Astrocyte of the spinal cord (primary cell): ENCODE results near the gene GRID1.

Experiments used
- DNase-seq: peaks from one replicate; pipeline ENCODE4 v3.0.0; 2011; ENCODE audit warnings: low read depth, low spot score
- H3K4me3 ChIP-seq: 2 replicates; pipeline ENCODE4 v1.5.1; 2011; ENCODE audit warnings: low read depth, mild to moderate bottlenecking, low read length, moderate library complexity
- CTCF ChIP-seq: IDR thresholded peaks from 2 replicates; pipeline ENCODE4 v1.5.1; 2012; ENCODE audit warnings: low read depth, mild to moderate bottlenecking, low read length, inconsistent platforms
- in situ Hi-C: cut with HindIII; loops from 2 replicates; pipeline ENCODE4 v1.10.0; 2017; ENCODE audit warnings: low sequenced_read_pairs

GRID1 gene

GRCh38 chr10:85638797-85639196 lies 727.8 kb downstream of the GRID1 start:
- H3K4me3 ChIP-seq = no peak overlapping the region
- in situ Hi-C loops = no loop called here
- TF ChIP-seq CTCF = no peak
- DNase-seq = no peak

DNA sequence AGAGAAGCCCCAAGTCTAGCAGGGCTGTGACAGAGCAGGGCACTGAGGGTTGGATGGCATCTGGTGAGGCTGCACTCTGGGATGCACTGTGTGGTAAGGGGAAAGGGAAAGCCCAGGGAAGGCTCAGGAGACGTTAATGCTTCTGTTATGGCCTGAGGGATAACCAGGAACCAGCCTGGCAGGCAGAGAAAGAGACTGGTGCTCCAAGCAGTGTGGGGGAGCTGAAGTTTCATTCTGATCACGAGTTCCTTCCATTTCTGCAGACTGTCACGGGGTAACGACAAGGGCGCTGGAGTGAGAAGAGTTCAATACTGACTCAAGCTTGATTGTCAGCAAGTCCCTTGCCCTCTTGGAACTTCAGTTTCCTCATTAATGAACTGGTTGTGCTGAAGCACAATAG lies 730.9 kb downstream of the GRID1 start:
- no peak for TF ChIP-seq CTCF
- in situ Hi-C loops = no loop called here
- no peak overlapping the region for H3K4me3 ChIP-seq
- no peak for DNase-seq

DNA sequence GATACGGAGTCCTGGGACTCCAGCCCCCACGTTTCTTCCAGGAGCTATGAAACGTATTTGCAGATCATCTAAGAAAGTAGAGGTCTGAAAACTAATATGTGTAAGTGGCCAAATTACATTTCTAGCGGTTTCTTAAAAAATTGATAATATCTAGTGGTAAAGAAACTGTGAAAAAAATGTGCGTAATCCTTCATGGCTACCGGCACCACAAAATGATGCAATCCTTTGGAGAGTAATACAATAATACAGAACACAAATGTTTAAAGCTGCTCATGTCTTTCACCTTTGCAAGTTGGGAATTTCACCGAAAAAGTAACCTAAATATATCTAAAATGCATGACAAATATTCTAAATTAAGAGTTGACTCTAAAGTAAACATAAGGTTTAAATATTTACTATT lies 742.1 kb downstream of the GRID1 start:
- H3K4me3 ChIP-seq = no peak overlapping the region
- in situ Hi-C loops = no loop called here
- DNase-seq = no peak
- TF ChIP-seq CTCF = no peak

GRCh38 chr10:85623758-85624157 lies 742.8 kb downstream of the GRID1 start:
- no peak for DNase-seq
- in situ Hi-C loops = no loop called here
- H3K4me3 ChIP-seq = no peak overlapping the region
- TF ChIP-seq CTCF = no peak

DNA sequence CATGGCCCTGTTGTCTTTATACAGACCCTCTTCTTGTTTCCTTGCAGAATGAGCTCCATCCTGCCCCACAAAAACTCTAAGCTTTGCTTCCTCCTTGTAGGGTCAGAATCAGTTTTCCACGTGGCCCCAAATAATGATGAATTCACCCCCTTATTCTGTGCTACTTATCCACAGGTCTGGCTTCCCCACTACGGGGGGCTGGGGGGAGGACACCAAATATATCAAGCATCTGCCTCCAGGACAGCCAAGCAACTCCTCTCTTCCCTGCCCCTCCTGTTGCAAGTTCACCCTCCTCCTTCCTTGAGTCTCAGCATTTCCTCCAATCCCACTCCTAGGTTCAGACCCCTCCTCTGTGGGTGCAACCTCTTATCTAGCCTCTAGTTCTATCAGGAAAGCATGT lies 743.3 kb downstream of the GRID1 start:
- TF ChIP-seq CTCF = no peak
- no peak overlapping the region for H3K4me3 ChIP-seq
- no peak for DNase-seq
- in situ Hi-C loops = no loop called here

DNA sequence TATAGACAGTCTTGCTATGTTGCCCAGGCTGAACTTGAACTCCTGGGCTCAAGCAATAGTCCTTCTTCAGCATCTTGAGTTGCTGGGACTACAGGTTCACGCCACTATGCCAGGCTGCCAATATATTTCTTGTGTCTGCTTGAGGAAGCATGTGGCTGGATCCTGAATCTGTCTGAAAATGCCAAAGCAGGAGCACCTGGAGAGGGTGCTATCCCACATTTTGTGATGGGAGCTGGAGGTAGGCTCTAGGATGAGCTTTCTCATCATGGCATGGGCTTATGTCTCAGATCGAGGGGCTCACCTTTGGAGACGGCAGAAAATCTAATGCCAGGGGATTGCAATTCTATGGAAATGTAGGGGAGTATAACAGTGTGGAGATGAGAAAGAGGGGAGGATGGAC lies 744.2 kb downstream of the GRID1 start:
- DNase-seq = no peak

More for the DNA sequence above, 744.2 kb downstream of the GRID1 start:
- H3K4me3 ChIP-seq = no peak overlapping the region
- no peak for TF ChIP-seq CTCF
- in situ Hi-C loops = no loop called here
